Mammary microvascular endothelial cell (primary cell): ENCODE measurements around the gene PPFIA1. TPM values are rescaled to one million over a fixed set of nuclear protein-coding genes. Genes with fewer than 3 reads are reported as not detected.

ENCODE experiments used
- total RNA-seq: library from RNA; depleted of rRNA; stranded (reverse); fragments of >200 nt; gene quantifications from 2 replicates; pipeline ENCODE4 v1.2.3, GENCODE V29; 2015

Gene PPFIA1
- 24.2 and 26.6 TPM in 2 replicates for total RNA-seq

GRCh38 chr11:70270104-70270876 is at the start of gene PPFIA1:
TSS of gene PPFIA1 (plus strand) at chr11:70270690. CDS start at chr11:70272173, 1,483 bp downstream.

GRCh38 chr11:70397983-70398833 is 127.7 kb downstream of the PPFIA1 start, which contains the start of gene CTTN:
TSS of gene CTTN (plus strand) at chr11:70398529. CDS start at chr11:70407298, 8,769 bp downstream.

Other genes starting within 250 kb of the PPFIA1 start
- gene ANO1, start 192.4 kb upstream of the PPFIA1 start, total RNA-seq, result 0.40 and 0.54 TPM in 2 replicates
- 37.1 and 38.5 TPM in 2 replicates for gene FADD, start 67.4 kb upstream of the PPFIA1 start, total RNA-seq
- gene CTTN, start 127.8 kb downstream of the PPFIA1 start, total RNA-seq, result 281 and 284 TPM in 2 replicates